Measurements from ENCODE around the gene ANXA3.
"Not testable (repeated sequence)": the region's sequence is repeated elsewhere in the genome, so short reads cannot be mapped to it uniquely, and the experiment has no call there.

GRCh38 chr4:78548889-78549288, 2.7 kb upstream of the ANXA3 start:
- TF ChIP-seq CTCF, EP300, POLR2AphosphoS5 (IDR thresholded peaks at IDR 0.05): not testable (repeated sequence)

Data from esophagus muscularis mucosa (tissue), 4 donors.